Panc1 (cell line): Measurements from ENCODE around the gene DEDD2. TPM values are rescaled to one million over a fixed set of nuclear protein-coding genes. Genes with fewer than 3 reads are reported as not detected.

Source experiments
- ATAC-seq: fragments of 200-7000 bp; cut with Tn5 transposase; 2 replicates; pipeline ENCODE4 v1.9.1; 2020; ENCODE audit warnings: mild to moderate bottlenecking, moderate library complexity
- BruUV-seq: library from RNA; stranded (reverse); fragments of 400-500 nt; replicated peaks from 2 replicates; lab custom pipeline; 2021; lab: Mats Ljungman, UMichigan
- CTCF ChIA-PET: fragments of 300-600 bp; sonication (Branson Sonifier 250); formaldehyde crosslinking; loops from one replicate; lab custom pipeline; 2022; ENCODE audit warnings: antibody characterized with exemption; lab: Charles Lee
- POLR2A ChIA-PET: fragments of 300-600 bp; sonication (Branson Sonifier 250); formaldehyde crosslinking; loops from one replicate; lab custom pipeline; 2022; ENCODE audit warnings: antibody characterized with exemption; lab: Charles Lee
- DNase-seq: peaks from one replicate; pipeline ENCODE4 v3.0.0-alpha.2; 2010; ENCODE audit warnings: low read depth, low spot score
- H3K27ac ChIP-seq: 2 replicates; pipeline ENCODE4 v1.5.1; 2011; ENCODE audit warnings: mild to moderate bottlenecking, low read length, inconsistent platforms
- H3K27me3 ChIP-seq: fragments of 200-500 bp; sonication (Bioruptor generic); 2 replicates; pipeline ENCODE4 v1.6.0; 2014; ENCODE audit warnings: low read length, inconsistent platforms; ENCODE audit not compliant: control insufficient read depth, insufficient read depth
- H3K36me3 ChIP-seq: fragments of 200-500 bp; sonication (Bioruptor generic); 2 replicates; pipeline ENCODE4 v1.5.1; 2014; ENCODE audit warnings: inconsistent platforms, mild to moderate bottlenecking, low read length, moderate library complexity; ENCODE audit not compliant: control insufficient read depth, insufficient read depth
- H3K4me1 ChIP-seq: 2 replicates; pipeline ENCODE4 v1.5.1; 2011; ENCODE audit warnings: inconsistent platforms, mild to moderate bottlenecking, low read length, moderate library complexity; ENCODE audit not compliant: control insufficient read depth, insufficient read depth
- H3K4me3 ChIP-seq, 2 experiments: 2 replicates each; pipeline ENCODE4 v1.5.1; 2011 to 2012; ENCODE audit warnings: low read depth in 2 of 2, low read length in 2 of 2, mild to moderate bottlenecking in 2 of 2, inconsistent platforms in 1 of 2, moderate library complexity in 1 of 2
- H3K9me3 ChIP-seq: fragments of 200-500 bp; sonication (Bioruptor generic); 2 replicates; pipeline ENCODE4 v1.5.1; 2014; ENCODE audit warnings: low read depth, mild to moderate bottlenecking, inconsistent platforms, low read length, moderate library complexity; ENCODE audit not compliant: control insufficient read depth, insufficient read depth
- CTCF ChIP-seq: fragments of 450-650 bp; IDR thresholded peaks from 2 replicates; pipeline ENCODE4 v1.5.1; 2017; ENCODE audit warnings: mild to moderate bottlenecking
- POLR2AphosphoS5 ChIP-seq: IDR thresholded peaks from 2 replicates; pipeline ENCODE4 v1.6.1; 2012; ENCODE audit warnings: mild to moderate bottlenecking, low read depth, low read length, moderate library complexity
- REST ChIP-seq, 2 experiments: IDR thresholded peaks; 2 replicates each; pipeline ENCODE4 v1.6.1; 2011 to 2012; ENCODE audit warnings: low read depth in 2 of 2, control low read depth in 1 of 2, low read length in 1 of 2, mild to moderate bottlenecking in 1 of 2, moderate library complexity in 1 of 2; ENCODE audit not compliant: insufficient read depth in 1 of 2
- SIN3A ChIP-seq: IDR thresholded peaks from 2 replicates; pipeline ENCODE4 v1.6.1; 2012; ENCODE audit warnings: low read depth, mild to moderate bottlenecking, low read length, moderate library complexity, borderline replicate concordance; ENCODE audit not compliant: insufficient read depth
- TCF7L2 ChIP-seq: IDR thresholded peaks from 2 replicates; pipeline ENCODE4 v1.6.1; 2011; ENCODE audit warnings: mild to moderate bottlenecking, low read depth, low read length, inconsistent platforms
- in situ Hi-C: cut with HindIII; loops from 2 replicates; pipeline ENCODE4 v1.10.0; 2016; ENCODE audit warnings: low sequenced_read_pairs, low pct_unique_long_range_greater_than_20kb
- intact Hi-C: fragments of 100-400 bp; cut with micrococcal nuclease; formaldehyde crosslinking; loops from one replicate; pipeline ENCODE4 v1.10.0; 2022; ENCODE audit not compliant: unreplicated experiment
- total RNA-seq: library from RNA; stranded (reverse); gene quantifications from one replicate; pipeline ENCODE4 v1.2.1, GENCODE V29; 2021; ENCODE audit not compliant: unreplicated experiment

The DEDD2 gene
- total RNA-seq, 1 experiment from 2014 or later = 13.2 TPM

- H3K9me3 ChIP-seq = no peaks in the 10 kb centered on the region
- intact Hi-C loops (no loop called here), in situ Hi-C loops (no loop called here)
- DNase-seq = no peak
- POLR2A ChIA-PET = interaction anchor here (0.7 kb wide), 1 partner anchor 80 kb away, joined by 6 read pairs; the partner anchor contains the start of gene ZNF574
- H3K36me3 ChIP-seq = no peaks in the 10 kb centered on the region
- no peak overlapping the region for H3K4me3 ChIP-seq
- TF ChIP-seq POLR2AphosphoS5 = no peak
- no peak for TF ChIP-seq REST (IDR thresholded peaks at IDR 0.05; ENCODE audit: insufficient read depth in 1 of 2, low read depth in 2 of 2, low read length in 1 of 2)
- no peak for TF ChIP-seq CTCF
- no peak for TF ChIP-seq SIN3A
- TF ChIP-seq TCF7L2 = no peak
- CTCF ChIA-PET = no interaction called here
- no peak for ATAC-seq
- H3K4me1 ChIP-seq = no peaks in the 10 kb centered on the region
- no TSS peak for BruUV-seq
- no peaks in the 10 kb centered on the region for H3K27me3 ChIP-seq
- H3K27ac ChIP-seq = no peak overlapping the region
Measured at GRCh38 chr19:42155796-42156195, 61.7 kb downstream of the DEDD2 start.

GRCh38 chr19:42154471-42155323 is 62.8 kb downstream of the DEDD2 start:
- ChIA-PET CTCF (no interaction called here), POLR2A (no interaction called here)
- intact Hi-C loops = no loop called here
- 0 out of 2 replicates have a peak, but pooled peaks have one; percentile 37 for ATAC-seq
- no peak for TF ChIP-seq SIN3A
- in situ Hi-C loops = no loop called here
- Histone ChIP-seq H3K27me3 (no peaks in the 10 kb centered on the region), H3K27ac (no peak overlapping the region), H3K4me1 (no peaks in the 10 kb centered on the region), H3K36me3 (no peaks in the 10 kb centered on the region), H3K4me3 (no peak overlapping the region), H3K9me3 (no peaks in the 10 kb centered on the region)
- BruUV-seq = no TSS peak
- no peak for DNase-seq
